DMS114 treated with DMSO at 0.1 percent for 48 hours (cell line): Measurements from ENCODE around the gene SH2D5.
A peak's percentile ranks its signal among the peaks of the same experiment; 100 is the strongest.
"Not testable (repeated sequence)": the region's sequence is repeated elsewhere in the genome, so short reads cannot be mapped to it uniquely, and the experiment has no call there.

Experiments
- DNase-seq: peaks from one replicate; lab custom pipeline; 2025; ENCODE audit not compliant: unreplicated experiment; lab: John Stamatoyannopoulos, UW

Gene SH2D5

DNA sequence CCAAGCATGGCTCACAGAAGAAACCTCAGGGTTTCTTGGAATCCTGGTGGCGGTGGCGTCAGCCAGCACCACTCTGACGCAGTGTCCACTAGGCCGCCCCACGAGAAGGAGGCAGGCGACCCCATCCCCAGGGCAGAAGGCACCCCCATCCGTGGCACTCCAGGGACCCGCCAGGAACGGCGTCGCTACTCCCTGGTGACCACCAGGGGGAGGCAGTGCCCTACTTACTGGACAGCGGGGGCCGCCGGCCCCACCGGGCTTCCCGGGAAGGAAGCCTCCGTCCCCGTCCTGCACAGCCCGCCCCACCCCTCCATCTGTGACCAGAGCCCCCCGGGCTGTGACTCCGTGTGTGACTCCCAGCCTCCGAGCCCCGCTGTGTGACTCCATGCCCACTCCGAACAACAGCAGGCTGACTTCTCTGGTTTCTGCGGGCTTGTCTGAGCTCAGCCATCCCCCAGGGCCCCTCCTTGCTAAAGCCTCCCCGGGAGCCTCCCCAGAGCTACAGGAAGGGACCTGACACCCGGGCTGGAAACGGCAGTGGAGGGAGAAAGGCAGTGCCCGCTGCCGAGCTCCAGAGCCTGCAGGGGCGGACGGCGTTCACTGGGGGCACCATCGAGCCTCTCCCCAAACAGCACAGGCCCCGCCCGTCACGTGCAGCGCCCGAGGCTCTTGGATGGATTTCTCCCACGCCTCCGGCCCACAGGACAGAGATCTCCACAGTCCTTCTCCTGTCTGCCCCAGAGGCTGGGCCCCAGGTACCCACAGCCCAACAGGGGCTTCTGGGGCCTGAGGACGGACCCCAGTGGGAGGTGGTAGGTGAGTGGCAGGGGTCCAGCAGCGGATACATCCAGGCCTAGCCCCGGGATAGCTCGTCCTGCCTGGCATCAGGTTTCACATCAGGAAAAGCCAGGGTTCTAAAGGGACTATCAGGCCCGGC, 35.8 kb downstream of the SH2D5 start:
- peak; percentile 77 for DNase-seq

DNA sequence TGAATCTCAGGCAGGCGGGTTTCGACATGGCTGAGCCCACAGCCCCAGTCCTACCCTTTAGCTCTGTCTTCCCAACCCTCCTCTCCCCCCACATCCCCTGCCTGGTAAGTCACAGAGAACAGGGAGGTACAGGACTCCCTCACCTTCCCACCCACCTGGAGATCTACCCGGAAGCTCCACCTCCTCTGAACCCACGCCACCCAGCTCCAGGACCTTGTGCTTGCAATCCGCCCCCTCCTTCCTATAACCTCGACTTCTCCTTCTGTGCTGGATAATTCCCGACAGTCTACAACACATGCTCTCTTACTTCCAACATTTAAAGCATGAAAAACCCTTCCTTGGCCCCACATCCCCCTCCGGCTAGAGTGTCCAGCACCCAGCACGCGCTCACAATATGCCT, 37.0 kb downstream of the SH2D5 start:
- DNase-seq = no peak

DNA sequence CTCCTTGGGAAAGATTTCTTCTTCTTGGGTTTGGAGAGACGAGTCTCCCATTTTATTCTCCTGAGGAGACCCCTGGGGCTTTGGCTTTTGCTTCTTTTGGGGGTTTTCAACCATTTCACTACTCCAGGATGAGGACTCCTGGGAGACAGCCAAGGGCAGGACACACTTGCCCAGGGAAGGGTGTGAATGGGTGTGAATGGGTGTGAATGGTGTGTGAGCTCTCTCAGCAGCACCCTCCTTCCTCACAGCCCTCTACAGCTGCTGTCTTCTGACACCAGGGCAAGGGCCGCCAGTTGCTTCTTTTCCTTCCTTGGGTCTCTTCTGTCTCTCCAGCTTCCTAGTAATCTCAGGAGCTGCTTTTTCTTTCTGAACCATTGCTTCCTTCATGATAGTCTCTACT, 38.9 kb downstream of the SH2D5 start:
- DNase-seq = no peak

GRCh38 chr1:20691872-20692271, 40.6 kb downstream of the SH2D5 start:
- no peak for DNase-seq

GRCh38 chr1:20689645-20690056, 42.9 kb downstream of the SH2D5 start:
- no peak for DNase-seq

DNA sequence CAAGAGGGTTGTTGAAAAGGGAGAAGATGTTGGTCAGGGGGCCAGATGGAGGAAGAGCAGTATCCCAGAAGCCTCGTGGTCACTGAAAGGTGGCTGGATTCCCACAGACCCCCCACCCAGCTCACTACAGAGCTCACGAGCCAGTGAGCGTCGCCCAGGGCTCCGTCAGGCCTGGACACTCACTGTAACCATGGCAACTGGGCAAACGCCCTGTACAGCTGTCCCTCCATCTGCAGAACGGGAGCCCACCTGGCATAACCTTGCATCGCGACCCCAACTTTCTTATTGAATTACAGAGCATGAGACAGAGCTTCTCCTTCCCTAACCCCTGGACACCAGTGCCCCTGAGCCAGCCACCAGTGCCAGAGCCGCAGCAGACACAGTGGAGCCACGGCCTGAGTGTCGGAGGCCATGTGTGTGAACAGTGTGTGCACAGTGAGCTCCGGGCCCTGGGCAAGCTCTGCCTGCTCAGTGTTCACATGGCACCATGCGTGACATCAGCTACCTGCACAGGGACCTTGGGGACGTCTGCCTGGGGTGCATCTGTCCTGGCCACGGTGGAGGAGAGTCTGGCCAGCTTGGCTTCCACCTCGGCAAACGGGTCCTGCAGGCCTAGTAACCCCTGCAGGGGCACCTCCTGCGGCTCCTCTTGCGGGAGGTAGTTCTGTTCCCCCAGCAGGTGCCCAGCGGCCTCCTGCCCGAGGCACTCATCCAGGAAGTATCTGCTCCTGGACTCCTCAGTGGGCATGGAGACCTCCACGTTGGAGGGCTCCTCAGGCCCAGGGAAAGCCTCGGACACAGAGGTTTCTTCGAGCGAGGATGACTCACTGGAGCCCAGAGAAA, 45.4 kb downstream of the SH2D5 start:
- no peak for DNase-seq

GRCh38 chr1:20685741-20686140, 46.8 kb downstream of the SH2D5 start:
- DNase-seq = no peak

DNA sequence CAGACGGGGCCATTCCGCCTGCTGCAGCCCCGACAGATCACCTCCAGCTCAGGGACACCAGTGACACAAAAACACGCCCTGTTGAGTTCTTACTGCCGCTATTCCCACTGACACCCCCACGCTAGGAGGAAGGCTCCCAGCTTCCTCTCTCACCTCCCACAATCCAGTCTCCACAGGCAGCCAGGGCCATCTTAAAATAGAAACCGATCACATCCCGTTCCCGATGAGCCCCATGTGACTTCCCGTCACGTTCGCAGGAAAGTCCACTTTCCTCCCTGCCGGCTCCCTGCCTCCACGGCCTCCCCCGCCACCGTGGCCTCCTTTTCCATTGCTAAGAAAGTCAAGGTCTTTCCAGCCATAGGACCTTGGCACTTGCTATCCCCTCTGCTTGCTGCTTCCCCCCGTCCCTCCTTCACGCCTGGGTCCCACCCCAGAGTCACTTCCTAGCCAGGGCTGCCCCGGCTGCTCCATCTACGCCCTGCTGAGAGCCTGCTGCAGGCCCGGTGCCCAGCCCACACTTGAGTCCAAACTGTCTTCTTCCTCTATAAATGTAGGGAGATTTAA, 47.3 kb downstream of the SH2D5 start:
- DNase-seq = no peak

DNA sequence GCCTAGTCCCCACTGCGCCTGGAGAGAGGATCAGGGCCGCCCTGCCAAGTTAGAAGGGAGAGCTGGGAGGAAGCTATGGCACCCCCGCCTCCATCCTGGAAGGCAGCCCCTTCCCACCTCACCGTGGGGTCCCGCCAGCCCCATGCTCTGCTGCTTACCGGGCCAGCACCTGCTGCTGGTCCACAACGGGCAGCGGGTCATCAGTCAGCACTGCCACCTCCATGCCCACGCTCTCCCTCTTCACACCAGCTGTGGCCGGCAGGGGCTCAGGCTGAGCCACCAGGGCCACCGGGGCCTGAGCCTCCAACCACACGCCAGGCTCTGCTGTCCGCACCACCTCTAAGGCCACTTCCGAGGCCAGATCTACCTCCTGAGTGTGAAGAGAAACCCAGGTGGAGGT, 47.9 kb downstream of the SH2D5 start:
- DNase-seq = no peak

GRCh38 chr1:20684050-20684620, 48.4 kb downstream of the SH2D5 start:
- DNase-seq = no peak

DNA sequence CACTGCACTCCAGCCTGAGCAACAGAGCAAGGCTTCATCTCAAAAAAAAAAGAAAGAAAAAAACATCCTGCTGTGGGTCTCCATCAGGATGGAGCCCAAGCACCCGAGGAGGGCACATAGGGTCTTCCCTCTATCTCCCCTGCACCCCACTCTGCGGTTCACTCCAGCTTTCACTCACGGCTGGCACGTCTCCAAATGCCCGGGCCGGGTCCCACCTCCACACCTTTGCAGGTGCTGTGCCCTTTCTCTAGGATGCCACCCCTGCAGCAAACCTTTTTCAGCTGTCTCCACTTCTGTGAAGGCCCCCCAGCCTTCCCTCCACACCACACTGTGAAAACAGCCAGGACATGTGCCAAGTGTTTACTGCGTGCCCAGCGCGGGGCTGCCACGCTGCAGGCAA, 48.9 kb downstream of the SH2D5 start:
- no peak for DNase-seq

DNA sequence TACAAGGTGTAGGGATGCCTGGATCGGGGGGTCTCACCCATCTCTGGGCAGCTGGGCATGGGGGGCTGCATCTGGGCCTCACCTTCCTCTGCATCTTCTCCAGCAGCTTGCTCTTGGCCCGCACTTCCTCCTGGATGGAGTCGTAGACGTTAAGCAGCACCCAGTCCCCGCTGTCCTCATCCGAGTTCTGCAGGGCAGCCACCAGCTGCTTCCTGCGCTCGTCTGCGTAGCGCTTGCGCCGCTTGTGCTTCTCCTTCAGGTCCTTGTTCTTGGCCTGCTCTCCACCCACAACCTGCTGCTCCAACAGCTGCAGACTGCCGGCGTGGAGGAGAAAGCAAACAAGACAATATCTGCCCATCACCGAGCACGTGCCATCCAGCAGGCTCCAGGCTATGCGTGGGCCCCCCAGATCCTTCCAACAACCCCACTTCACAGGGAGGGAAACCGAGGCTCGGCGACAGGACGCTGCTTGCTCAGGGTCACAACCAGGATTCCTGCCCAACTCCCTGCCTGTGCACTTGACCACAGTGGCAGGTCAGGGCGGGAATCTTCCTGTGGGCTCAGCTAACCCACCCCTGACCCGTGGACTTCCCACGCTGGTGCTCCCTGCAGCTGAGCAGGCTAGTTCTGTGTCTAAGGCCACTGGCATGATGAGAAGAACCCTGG, 49.8 kb downstream of the SH2D5 start:
- no peak for DNase-seq

- DNase-seq = no peak
These were observed 50.5 kb downstream of the SH2D5 start for GRCh38 chr1:20681999-20682398.

GRCh38 chr1:20680269-20680668, 52.2 kb downstream of the SH2D5 start:
- DNase-seq = no peak

GRCh38 chr1:20678599-20678998, 53.9 kb downstream of the SH2D5 start:
- DNase-seq = no peak

DNA sequence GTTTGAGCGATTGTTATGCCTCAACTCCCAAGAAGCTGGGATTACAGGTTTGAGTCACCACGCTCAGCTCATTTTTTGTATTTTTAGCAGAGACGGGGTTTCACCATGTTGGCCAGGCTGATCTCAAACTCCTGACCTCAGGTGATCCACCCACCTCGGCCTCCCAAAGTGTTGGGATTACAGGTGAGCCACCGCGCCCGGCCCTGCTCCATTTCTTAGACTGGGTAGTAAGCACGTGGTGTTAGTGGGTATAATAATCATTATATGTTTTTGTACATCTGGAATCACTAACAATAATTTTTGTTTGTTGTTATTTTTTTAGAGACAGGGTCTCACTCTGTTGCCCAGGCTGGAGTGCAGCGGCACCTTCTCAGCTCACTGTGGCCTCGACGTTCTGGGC, 58.9 kb downstream of the SH2D5 start:
- not testable (repeated sequence) for DNase-seq

DNA sequence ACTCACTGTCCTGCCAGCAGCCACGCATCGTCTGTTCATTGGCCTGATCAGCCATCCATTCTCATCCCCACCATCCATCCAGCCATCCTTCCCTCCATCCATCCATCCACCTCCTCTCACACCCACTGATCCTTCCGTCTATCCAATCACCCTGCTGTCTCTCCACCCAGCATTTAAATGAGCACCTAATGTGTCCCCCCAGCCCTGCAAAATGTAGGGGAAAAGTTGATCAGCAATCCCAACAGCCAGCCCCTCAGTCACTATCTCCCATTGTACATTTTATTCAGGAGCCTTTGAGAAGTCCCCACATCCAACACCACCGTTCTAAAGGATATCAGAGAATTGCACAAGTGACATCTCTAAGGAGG, 60.3 kb downstream of the SH2D5 start:
- no peak for DNase-seq

GRCh38 chr1:20670936-20671335, 61.6 kb downstream of the SH2D5 start:
- DNase-seq = no peak
